SK-N-SH (cell line): Measurements from ENCODE around the gene CLEC16A. TPM values are rescaled to one million over a fixed set of nuclear protein-coding genes. Genes with fewer than 3 reads are reported as not detected.

Source experiments
- CTCF ChIA-PET: fragments of 300-600, 350-600 bp; formaldehyde crosslinking; extraction: SDS; loops from one replicate; lab custom pipeline; 2021; lab: Yijun Ruan, JAX
- POLR2A ChIA-PET: fragments of 350-600 bp; sonication (Branson Sonifier 250); formaldehyde crosslinking; extraction: SDS; loops from one replicate; lab custom pipeline; 2020; ENCODE audit warnings: antibody characterized with exemption, inconsistent platforms; lab: Yijun Ruan, JAX
- DNase-seq: peaks from one replicate; pipeline ENCODE4 v3.0.0; 2012
- H2AFZ ChIP-seq: fragments of 200-600 bp; sonication (generic); 2 replicates; pipeline ENCODE4 v1.8.1; 2016; ENCODE audit warnings: antibody characterized with exemption, mild to moderate bottlenecking, low read depth
- H3F3A ChIP-seq: fragments of 200-600 bp; sonication (generic); replicated peaks from 2 replicates; pipeline ENCODE3; 2016; ENCODE audit warnings: antibody characterized with exemption, mild to moderate bottlenecking; ENCODE audit not compliant: insufficient read depth
- H3K27ac ChIP-seq, 2 experiments: fragments of 200-500 bp in 1 of 2; fragments of 200-600 bp in 1 of 2; sonication (Bioruptor generic) in 1 of 2; sonication (generic), shearing (Covaris generic) in 1 of 2; 2 replicates each; pipeline versions ENCODE4 v1.5.1 to v1.6.1; 2014 to 2016; ENCODE audit warnings: low read depth in 2 of 2, inconsistent platforms in 1 of 2, low read length in 1 of 2, mild to moderate bottlenecking in 1 of 2, mixed read lengths in 1 of 2
- H3K27me3 ChIP-seq: fragments of 200-600 bp; sonication (generic), shearing (Covaris generic); 2 replicates; pipeline ENCODE4 v1.6.1; 2016; ENCODE audit warnings: mixed run types; ENCODE audit not compliant: insufficient read depth
- H3K36me3 ChIP-seq, 2 experiments: fragments of 200-500 bp in 1 of 2; fragments of 200-600 bp in 1 of 2; sonication (Bioruptor generic) in 1 of 2; sonication (generic) in 1 of 2; replicated peaks in 1 of 2; 2 replicates each; pipeline versions ENCODE3 to v1.5.1; 2014 to 2016; ENCODE audit warnings: low read length in 1 of 2, mild to moderate bottlenecking in 1 of 2; ENCODE audit not compliant: insufficient read depth in 2 of 2, control insufficient read depth in 1 of 2
- H3K4me1 ChIP-seq, 2 experiments: fragments of 200-500 bp in 1 of 2; fragments of 200-600 bp in 1 of 2; sonication (Bioruptor generic) in 1 of 2; sonication (generic), shearing (Covaris generic) in 1 of 2; 2 replicates each; pipeline versions ENCODE4 v1.5.1 to v1.6.1; 2014 to 2016; ENCODE audit warnings: low read depth in 1 of 2, low read length in 1 of 2, mixed run types in 1 of 2; ENCODE audit not compliant: insufficient read depth in 2 of 2, control insufficient read depth in 1 of 2
- H3K4me2 ChIP-seq: fragments of 200-600 bp; sonication (generic), shearing (Covaris generic); 2 replicates; pipeline ENCODE4 v1.6.1; 2017; ENCODE audit warnings: mixed run types
- H3K4me3 ChIP-seq, 2 experiments: fragments of 200-500 bp in 1 of 2; fragments of 200-600 bp in 1 of 2; sonication (Bioruptor generic) in 1 of 2; sonication (generic), shearing (Covaris generic) in 1 of 2; 2 replicates each; pipeline versions ENCODE4 v1.5.1 to v1.8.1; 2014 to 2016; ENCODE audit warnings: low read depth in 2 of 2, inconsistent platforms in 1 of 2, low read length in 1 of 2, mild to moderate bottlenecking in 1 of 2, mixed read lengths in 1 of 2, moderate library complexity in 1 of 2
- H3K79me2 ChIP-seq: fragments of 200-600 bp; sonication (generic); 2 replicates; pipeline ENCODE4 v1.8.1; 2017; ENCODE audit warnings: mild to moderate bottlenecking; ENCODE audit not compliant: insufficient read depth
- H3K9ac ChIP-seq: fragments of 200-600 bp; sonication (generic); 2 replicates; pipeline ENCODE4 v1.6.1; 2017; ENCODE audit warnings: mixed run types
- H3K9me2 ChIP-seq: fragments of 200-600 bp; sonication (generic); 2 replicates; pipeline ENCODE4 v1.6.1; 2017; ENCODE audit warnings: mixed run types
- H3K9me3 ChIP-seq: fragments of 200-600 bp; sonication (generic); 2 replicates; pipeline ENCODE4 v1.6.1; 2017; ENCODE audit warnings: mixed run types, mild to moderate bottlenecking, moderate library complexity
- H4K20me1 ChIP-seq: fragments of 200-600 bp; sonication (generic); 2 replicates; pipeline ENCODE4 v1.6.1; 2017; ENCODE audit warnings: mild to moderate bottlenecking, mixed run types; ENCODE audit not compliant: insufficient read depth
- CHD2 ChIP-seq: fragments of 150-350 bp; IDR thresholded peaks from 2 replicates; pipeline ENCODE4 v1.6.1; 2018; ENCODE audit warnings: low read length; ENCODE audit not compliant: partially characterized antibody
- ELF1 ChIP-seq: IDR thresholded peaks from 2 replicates; pipeline ENCODE4 v1.4.0; 2012
- EZH2phosphoT487 ChIP-seq: fragments of 200-600 bp; sonication (generic); IDR thresholded peaks from 2 replicates; pipeline ENCODE4 v1.6.1; 2017; ENCODE audit warnings: low read depth, mixed run types, mild to moderate bottlenecking, antibody characterized with exemption, moderate library complexity, borderline replicate concordance
- FOSL2 ChIP-seq: IDR thresholded peaks from 2 replicates; pipeline ENCODE4 v1.4.0; 2012; ENCODE audit warnings: low read depth, mild to moderate bottlenecking, moderate library complexity, borderline replicate concordance
- FOXJ3 ChIP-seq: sonication (generic); formaldehyde crosslinking; IDR thresholded peaks from 2 replicates; pipeline ENCODE4 v1.5.1; 2020; ENCODE audit warnings: mild to moderate bottlenecking, missing genetic modification reagents
- FOXM1 ChIP-seq: IDR thresholded peaks from 2 replicates; pipeline ENCODE4 v1.4.0; 2012; ENCODE audit warnings: low read depth, mild to moderate bottlenecking
- GABPA ChIP-seq: IDR thresholded peaks from 2 replicates; pipeline ENCODE4 v1.4.0; 2012; ENCODE audit warnings: low read depth, mild to moderate bottlenecking
- MAX ChIP-seq: IDR thresholded peaks from 2 replicates; pipeline ENCODE4 v1.4.0; 2012; ENCODE audit warnings: low read depth
- MXI1 ChIP-seq: IDR thresholded peaks from 2 replicates; pipeline ENCODE4 v1.6.1; 2012; ENCODE audit warnings: mild to moderate bottlenecking, low read depth, low read length, improper control_type of control experiment
- NFIC ChIP-seq: IDR thresholded peaks from 2 replicates; pipeline ENCODE4 v1.4.0; 2012; ENCODE audit warnings: borderline replicate concordance
- POLR2AphosphoS5 ChIP-seq: IDR thresholded peaks from 2 replicates; pipeline ENCODE4 v1.6.1; 2012; ENCODE audit warnings: low read depth, low read length
- REST ChIP-seq: IDR thresholded peaks from 2 replicates; pipeline ENCODE4 v1.6.1; 2012; ENCODE audit warnings: mild to moderate bottlenecking, low read depth, low read length, moderate library complexity
- RFX5 ChIP-seq: IDR thresholded peaks from 2 replicates; pipeline ENCODE4 v1.6.1; 2012; ENCODE audit warnings: mild to moderate bottlenecking, improper control_type of control experiment, low read length
- RXRA ChIP-seq: IDR thresholded peaks from 2 replicates; pipeline ENCODE4 v1.4.0; 2012; ENCODE audit warnings: low read depth, mild to moderate bottlenecking, borderline replicate concordance
- SMC3 ChIP-seq: IDR thresholded peaks from 2 replicates; pipeline ENCODE4 v1.6.1; 2012; ENCODE audit warnings: low read depth, low read length, improper control_type of control experiment
- TCF12 ChIP-seq: IDR thresholded peaks from 2 replicates; pipeline ENCODE4 v1.4.0; 2012
- TEAD4 ChIP-seq: IDR thresholded peaks from 2 replicates; pipeline ENCODE4 v1.4.0; 2012; ENCODE audit warnings: mild to moderate bottlenecking, borderline replicate concordance; ENCODE audit not compliant: insufficient read depth
- YY1 ChIP-seq: IDR thresholded peaks from 2 replicates; pipeline ENCODE4 v1.4.0; 2012; ENCODE audit warnings: low read depth, mild to moderate bottlenecking
- WGBS: methylation state at CpG from one replicate; pipeline ENCODE4 v1.1.6; 2017; ENCODE audit warnings: low lambda C conversion rate; 5-methylcytosine and 5-hydroxymethylcytosine counted together
- polyA plus RNA-seq, 3 experiments: library from polyadenylated mRNA; depleted of rRNA; stranded (reverse); fragments of >200 nt; gene quantifications; 2 replicates each; pipeline ENCODE4 v1.2.3, GENCODE V29; 2012

The CLEC16A gene
- polyA plus RNA-seq, 1 of the 3 experiments (the other 2 are of a cell fraction), result 13.7 TPM

GRCh38 chr16:11168386-11169051 lies 224.2 kb downstream of the CLEC16A start:
- 86% methylated on average over 5 of the region's 9 CpGs for WGBS

DNA sequence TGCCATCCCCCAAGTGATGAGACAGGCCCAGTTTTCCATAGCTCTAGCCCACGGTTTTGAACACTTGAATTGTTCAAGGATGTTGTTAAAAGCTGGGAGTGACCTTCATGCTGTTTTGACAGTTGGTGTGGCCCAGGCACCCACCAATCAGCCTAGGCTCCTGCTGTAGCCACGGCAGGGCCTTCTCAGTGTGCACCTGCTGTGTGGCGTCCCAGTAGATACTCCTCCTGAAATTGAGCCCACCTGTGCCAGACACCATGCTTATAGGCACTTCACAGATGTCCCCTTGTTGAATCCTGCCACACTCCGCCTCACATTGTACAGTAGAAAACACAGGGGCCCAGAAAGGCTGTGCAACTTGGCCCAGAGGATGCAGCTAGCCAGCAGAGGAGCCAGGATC lies 225.3 kb downstream of the CLEC16A start:
- Histone ChIP-seq H3F3A (no peaks in the 10 kb centered on the region), H3K4me1 (peaks cover 0 to 2% of the 10 kb centered on the region in 2 experiments; a peak in 1 of 4 replicates), H2AFZ (no peak overlapping the region), H3K4me3 (no peak overlapping the region), H3K9me3 (no peaks in the 10 kb centered on the region), H3K27ac (no peak overlapping the region), H3K36me3 (peaks cover 0 to 14% of the 10 kb centered on the region in 2 experiments), H3K4me2 (no peak overlapping the region), H4K20me1 (no peaks in the 10 kb centered on the region), H3K79me2 (no peaks in the 10 kb centered on the region), H3K9ac (no peak overlapping the region), H3K27me3 (no peaks in the 10 kb centered on the region), H3K9me2 (no peaks in the 10 kb centered on the region)
- POLR2A ChIA-PET, result no interaction called here
- WGBS, result 80% methylated on average over 2 of the region's 4 CpGs
- CTCF ChIA-PET, result no interaction called here
- no peak for DNase-seq
- TF ChIP-seq FOXM1 (no peak), MXI1 (no peak), EZH2phosphoT487 (no peak), NFIC (no peak), REST (no peak), TCF12 (no peak), FOSL2 (no peak), SMC3 (no peak), FOXJ3 (CRISPR knock-in tag) (no peak), GABPA (no peak)

More at GRCh38 chr16:11168386-11169051, 224.2 kb downstream of the CLEC16A start:
- no peaks in the 10 kb centered on the region for H3K9me3 ChIP-seq
- no peaks in the 10 kb centered on the region for H4K20me1 ChIP-seq
- H3F3A ChIP-seq, result no peaks in the 10 kb centered on the region
- peaks cover 0 to 6% of the 10 kb centered on the region in 2 experiments; a peak in 1 of 4 replicates for H3K4me1 ChIP-seq
- ChIA-PET POLR2A (no interaction called here), CTCF (no interaction called here)
- no peak overlapping the region for H3K4me3 ChIP-seq
- no peak overlapping the region for H3K4me2 ChIP-seq
- no peaks in the 10 kb centered on the region for H3K9me2 ChIP-seq
- H3K9ac ChIP-seq, result no peak overlapping the region
- no peak overlapping the region for H3K27ac ChIP-seq
- H3K79me2 ChIP-seq, result no peaks in the 10 kb centered on the region
- no peak overlapping the region for H2AFZ ChIP-seq
- DNase-seq, result no peak
- H3K36me3 ChIP-seq, result peaks cover 0 to 12% of the 10 kb centered on the region in 2 experiments
- H3K27me3 ChIP-seq, result no peaks in the 10 kb centered on the region
- TF ChIP-seq CHD2 (no peak), ELF1 (no peak), FOXJ3 (CRISPR knock-in tag) (no peak), RXRA (no peak), RFX5 (no peak), MAX (no peak), POLR2AphosphoS5 (no peak), GABPA (no peak), YY1 (no peak), TEAD4 (no peak), FOXM1 (no peak), REST (no peak)
